GM20000 (cell line): ENCODE data around the gene STARD13.

ENCODE experiments used
- DNase-seq: peaks from one replicate; pipeline ENCODE4 v3.0.0; 2012; ENCODE audit warnings: low spot score
- CTCF ChIP-seq: IDR thresholded peaks from 2 replicates; pipeline ENCODE4 v1.5.1; 2012; ENCODE audit warnings: mild to moderate bottlenecking, control low read depth; ENCODE audit errors: extremely low read depth, missing control alignments

STARD13 gene

GRCh38 chr13:33213024-33213768 lies 72.4 kb downstream of the STARD13 start:
- DNase-seq: no peak
- no peak for TF ChIP-seq CTCF

GRCh38 chr13:33212396-33212795 lies 73.2 kb downstream of the STARD13 start:
- no peak for TF ChIP-seq CTCF
- no peak for DNase-seq

GRCh38 chr13:33210090-33210489 lies 75.5 kb downstream of the STARD13 start:
- DNase-seq: no peak
- TF ChIP-seq CTCF: no peak

DNA sequence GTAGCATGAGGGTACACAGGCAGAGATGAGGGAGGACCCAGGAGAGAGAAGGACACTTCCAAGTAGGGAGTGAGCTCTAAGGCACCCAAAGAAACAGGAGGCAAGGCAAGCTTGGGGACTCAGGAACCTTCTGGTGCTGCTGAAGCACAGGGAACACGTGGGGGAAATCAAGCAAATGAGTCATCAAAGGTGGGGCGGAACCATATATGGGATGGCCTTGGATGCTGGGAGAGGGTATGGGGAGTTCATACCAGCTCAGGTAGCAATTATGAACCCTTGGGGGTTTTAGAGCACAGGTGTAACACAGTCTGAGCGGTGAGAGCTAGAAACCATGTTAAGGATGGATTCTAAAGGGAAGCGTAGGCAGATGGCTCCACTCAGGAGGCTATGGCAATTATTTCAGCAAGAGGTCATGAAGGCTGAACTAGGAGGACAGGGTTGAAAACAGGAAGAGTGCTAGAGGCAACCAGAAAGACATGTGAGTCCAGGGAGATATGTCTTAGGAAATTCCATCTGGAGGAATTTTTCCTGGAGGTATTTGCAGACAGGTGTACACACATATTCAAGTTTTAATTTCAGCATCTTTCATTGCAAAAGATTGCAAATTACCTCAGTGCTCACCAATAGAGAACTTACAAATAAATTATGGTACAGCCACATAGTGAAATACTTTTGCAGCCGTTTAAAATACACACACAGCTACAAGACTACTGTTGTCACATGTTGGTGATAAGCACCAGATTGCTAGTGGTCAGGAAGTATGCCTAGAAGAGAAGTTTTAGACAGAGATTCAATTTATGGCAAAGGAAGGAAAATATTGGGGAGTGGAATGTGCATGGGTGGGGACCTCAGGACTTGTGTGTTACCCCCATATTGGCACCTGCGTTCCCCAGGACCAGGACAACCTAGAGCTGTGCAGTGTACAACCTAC lies 77.0 kb downstream of the STARD13 start:
- no peak for TF ChIP-seq CTCF
- no peak for DNase-seq

DNA sequence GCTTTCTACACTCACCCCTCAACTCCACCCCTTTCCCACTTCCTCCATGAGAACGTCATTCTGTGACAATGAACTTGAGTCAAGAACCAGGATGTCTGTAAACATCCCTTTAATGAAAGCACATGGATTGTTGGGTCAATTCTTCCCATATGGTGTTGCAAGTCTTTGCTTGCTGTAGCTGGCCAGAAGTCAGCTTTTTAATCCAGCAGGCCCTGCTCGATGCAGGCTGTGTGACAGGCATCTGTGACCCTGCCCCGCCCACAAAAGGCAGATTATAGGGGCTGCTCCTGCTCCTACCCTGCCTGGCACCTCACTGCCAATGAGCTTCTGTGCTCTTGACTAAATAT lies 78.0 kb downstream of the STARD13 start:
- no peak for TF ChIP-seq CTCF
- DNase-seq: no peak

- no peak for TF ChIP-seq CTCF
- no peak for DNase-seq
Observed at GRCh38 chr13:33206945-33207614, 78.5 kb downstream of the STARD13 start.

GRCh38 chr13:33206425-33206824 lies 79.1 kb downstream of the STARD13 start:
- TF ChIP-seq CTCF: no peak
- no peak for DNase-seq
